Gastroesophageal sphincter (tissue), 3 donors: ENCODE data around the gene OMG.
"Not testable (repeated sequence)": the region's sequence is repeated elsewhere in the genome, so short reads cannot be mapped to it uniquely, and the experiment has no call there.

Source experiments
- CTCF ChIP-seq, 4 experiments: fragments of 200-600 bp in 2 of 4; fragments of 450-650 bp in 2 of 4; sonication (generic) in 1 of 4; IDR thresholded peaks; one replicate each; pipeline ENCODE4 v1.5.1; 2017 to 2019; ENCODE audit warnings: antibody characterized with exemption in 4 of 4, mild to moderate bottlenecking in 2 of 4, moderate library complexity in 2 of 4
- POLR2AphosphoS5 ChIP-seq: sonication (generic); formaldehyde crosslinking; IDR thresholded peaks from one replicate; pipeline ENCODE4 v1.6.1; 2017; ENCODE audit warnings: antibody characterized with exemption

GRCh38 chr17:31287932-31288331, 9.1 kb downstream of the OMG start:
- not testable (repeated sequence) for TF ChIP-seq POLR2AphosphoS5; CTCF (IDR thresholded peaks at IDR 0.05)
